Esophagus muscularis mucosa (tissue), 4 donors: ENCODE measurements around the gene HEATR9. TPM values are rescaled to one million over a fixed set of nuclear protein-coding genes. Genes with fewer than 3 reads are reported as not detected.

Source experiments
- DNase-seq: peaks from one replicate; pipeline ENCODE4 v3.0.0-alpha.2; 2017; ENCODE audit errors: extremely low spot score
- H3K27ac ChIP-seq, 4 donors: fragments of 200-600 bp; sonication (generic); replicated peaks in 1 of 4; 1 replicate in 3 of 4; 2 replicates in 1 of 4; pipeline ENCODE4 v1.5.1; 2016 to 2019; ENCODE audit warnings: mild to moderate bottlenecking in 1 of 4
- H3K27me3 ChIP-seq, 4 donors: fragments of 200-600 bp; sonication (generic); one replicate each; pipeline versions ENCODE4 v1.5.1 to v1.6.0; 2016 to 2019
- H3K36me3 ChIP-seq, 4 donors: fragments of 200-600 bp; sonication (generic); one replicate each; pipeline ENCODE4 v1.5.1; 2016 to 2019
- H3K4me1 ChIP-seq, 4 donors: fragments of 200-600 bp; sonication (generic); one replicate each; pipeline ENCODE4 v1.5.1; 2016 to 2019
- H3K4me3 ChIP-seq, 4 donors: fragments of 200-600 bp; sonication (generic); 1 replicate in 2 of 4; 2 replicates in 2 of 4; pipeline ENCODE4 v1.5.1; 2016 to 2019; ENCODE audit warnings: mild to moderate bottlenecking in 4 of 4, moderate library complexity in 1 of 4
- H3K9me3 ChIP-seq, 4 donors: fragments of 200-600 bp; sonication (generic); 1 replicate in 3 of 4; 2 replicates in 1 of 4; pipeline ENCODE4 v1.5.1; 2016 to 2019
- CTCF ChIP-seq, 3 experiments: fragments of 200-600 bp in 2 of 3; fragments of 450-650 bp in 1 of 3; sonication (generic) in 2 of 3; IDR thresholded peaks; one replicate each; pipeline ENCODE4 v1.5.1; 2017 to 2019; ENCODE audit warnings: antibody characterized with exemption in 3 of 3, mild to moderate bottlenecking in 2 of 3, moderate library complexity in 1 of 3
- EP300 ChIP-seq: sonication (generic); formaldehyde crosslinking; IDR thresholded peaks from one replicate; pipeline ENCODE4 v1.6.1; 2017; ENCODE audit warnings: antibody characterized with exemption
- POLR2A ChIP-seq: fragments of 450-650 bp; IDR thresholded peaks from one replicate; pipeline ENCODE4 v1.6.1; 2017; ENCODE audit warnings: antibody characterized with exemption, moderate library complexity, mild to moderate bottlenecking, low read depth
- POLR2AphosphoS5 ChIP-seq, 2 donors: sonication (generic); formaldehyde crosslinking; IDR thresholded peaks; one replicate each; pipeline ENCODE4 v1.6.1; 2017; ENCODE audit warnings: antibody characterized with exemption in 2 of 2
- WGBS: methylation state at CpG from one replicate; pipeline ENCODE4 v1.1.5; 2018; 5-methylcytosine and 5-hydroxymethylcytosine counted together
- intact Hi-C: fragments of 100-400 bp; cut with DNase I; formaldehyde crosslinking; loops from one replicate; pipeline ENCODE4 v1.15.1; 2023
- total RNA-seq, 4 donors: library from RNA; depleted of rRNA; stranded (reverse); fragments of >200 nt; gene quantifications; one replicate each; pipeline versions ENCODE4 v1.1.0 to v1.2.1, GENCODE V29; 2016

HEATR9 gene
- total RNA-seq, 4 donors from 2014 or later, result 0.13 TPM; not detected in 3

GRCh38 chr17:35855965-35856364 is 12.7 kb downstream of the HEATR9 start:
- no peaks in the 10 kb centered on the region for H3K4me1 ChIP-seq

GRCh38 chr17:35849469-35850348 is 19.0 kb downstream of the HEATR9 start:
- Histone ChIP-seq H3K36me3 (peaks cover 23 to 91% (median 62%) of the 10 kb centered on the region in 4 donors), H3K27me3 (no peaks in the 10 kb centered on the region), H3K9me3 (no peaks in the 10 kb centered on the region), H3K4me3 (no peak overlapping the region), H3K27ac (no peak overlapping the region), H3K4me1 (peaks cover 0 to 3% (median 0%) of the 10 kb centered on the region in 4 donors)
- DNase-seq, result no peak
- WGBS, result 72% methylated on average over 7 of the region's 7 CpGs
- TF ChIP-seq CTCF (IDR thresholded peaks at IDR 0.05) (peak in 2 of 3 experiments; percentile 42 to 67), POLR2A (no peak), EP300 (no peak)
- intact Hi-C loops, result no loop called here

More at GRCh38 chr17:35855965-35856364, 12.7 kb downstream of the HEATR9 start:
- Histone ChIP-seq H3K9me3 (no peaks in the 10 kb centered on the region), H3K27ac (no peak overlapping the region), H3K4me3 (no peak overlapping the region), H3K36me3 (peaks cover 0 to 47% (median 11%) of the 10 kb centered on the region in 4 donors), H3K27me3 (no peaks in the 10 kb centered on the region)
- intact Hi-C loops, result no loop called here
- TF ChIP-seq CTCF (IDR thresholded peaks at IDR 0.05) (no peak), POLR2AphosphoS5 (IDR thresholded peaks at IDR 0.05) (no peak), POLR2A (no peak), EP300 (no peak)
- no peak for DNase-seq
- WGBS, result 58% methylated on average over 5 of the region's 5 CpGs

- Histone ChIP-seq H3K27ac (no peak overlapping the region), H3K36me3 (peaks cover 42 to 97% (median 81%) of the 10 kb centered on the region in 4 donors), H3K4me3 (no peak overlapping the region), H3K4me1 (peaks cover 0 to 3% (median 0%) of the 10 kb centered on the region in 4 donors), H3K27me3 (no peaks in the 10 kb centered on the region), H3K9me3 (no peaks in the 10 kb centered on the region)
- intact Hi-C loops, result no loop called here
- no peak for DNase-seq
- TF ChIP-seq CTCF (IDR thresholded peaks at IDR 0.05) (no peak), POLR2A (no peak), EP300 (no peak), POLR2AphosphoS5 (IDR thresholded peaks at IDR 0.05) (no peak)
- WGBS, result 84% methylated on average over 4 of the region's 4 CpGs
Observed at GRCh38 chr17:35847633-35848373, 20.9 kb downstream of the HEATR9 start.

- H3K27me3 ChIP-seq, result no peaks in the 10 kb centered on the region
- H3K27ac ChIP-seq, result no peak overlapping the region
- intact Hi-C loops, result no loop called here
- WGBS, result 90% methylated on average over 2 of the region's 2 CpGs
- TF ChIP-seq POLR2A, result no peak
- no peak for TF ChIP-seq EP300
- TF ChIP-seq POLR2AphosphoS5 (IDR thresholded peaks at IDR 0.05), result no peak
- TF ChIP-seq CTCF (IDR thresholded peaks at IDR 0.05), result no peak
- H3K9me3 ChIP-seq, result no peaks in the 10 kb centered on the region
- peaks cover 0 to 3% (median 0%) of the 10 kb centered on the region in 4 donors for H3K4me1 ChIP-seq
- H3K36me3 ChIP-seq, result peaks cover 50 to 97% (median 89%) of the 10 kb centered on the region in 4 donors
- H3K4me3 ChIP-seq, result no peak overlapping the region
- no peak for DNase-seq
Observed at GRCh38 chr17:35847006-35847405, 21.7 kb downstream of the HEATR9 start.
